Stromal cell of bone marrow (primary cell): Measurements from ENCODE around the gene MMRN1.

Source experiments
- DNase-seq: peaks from one replicate; pipeline ENCODE4 v3.0.0-alpha.2; 2012; ENCODE audit warnings: low read depth

The MMRN1 gene, protein sequence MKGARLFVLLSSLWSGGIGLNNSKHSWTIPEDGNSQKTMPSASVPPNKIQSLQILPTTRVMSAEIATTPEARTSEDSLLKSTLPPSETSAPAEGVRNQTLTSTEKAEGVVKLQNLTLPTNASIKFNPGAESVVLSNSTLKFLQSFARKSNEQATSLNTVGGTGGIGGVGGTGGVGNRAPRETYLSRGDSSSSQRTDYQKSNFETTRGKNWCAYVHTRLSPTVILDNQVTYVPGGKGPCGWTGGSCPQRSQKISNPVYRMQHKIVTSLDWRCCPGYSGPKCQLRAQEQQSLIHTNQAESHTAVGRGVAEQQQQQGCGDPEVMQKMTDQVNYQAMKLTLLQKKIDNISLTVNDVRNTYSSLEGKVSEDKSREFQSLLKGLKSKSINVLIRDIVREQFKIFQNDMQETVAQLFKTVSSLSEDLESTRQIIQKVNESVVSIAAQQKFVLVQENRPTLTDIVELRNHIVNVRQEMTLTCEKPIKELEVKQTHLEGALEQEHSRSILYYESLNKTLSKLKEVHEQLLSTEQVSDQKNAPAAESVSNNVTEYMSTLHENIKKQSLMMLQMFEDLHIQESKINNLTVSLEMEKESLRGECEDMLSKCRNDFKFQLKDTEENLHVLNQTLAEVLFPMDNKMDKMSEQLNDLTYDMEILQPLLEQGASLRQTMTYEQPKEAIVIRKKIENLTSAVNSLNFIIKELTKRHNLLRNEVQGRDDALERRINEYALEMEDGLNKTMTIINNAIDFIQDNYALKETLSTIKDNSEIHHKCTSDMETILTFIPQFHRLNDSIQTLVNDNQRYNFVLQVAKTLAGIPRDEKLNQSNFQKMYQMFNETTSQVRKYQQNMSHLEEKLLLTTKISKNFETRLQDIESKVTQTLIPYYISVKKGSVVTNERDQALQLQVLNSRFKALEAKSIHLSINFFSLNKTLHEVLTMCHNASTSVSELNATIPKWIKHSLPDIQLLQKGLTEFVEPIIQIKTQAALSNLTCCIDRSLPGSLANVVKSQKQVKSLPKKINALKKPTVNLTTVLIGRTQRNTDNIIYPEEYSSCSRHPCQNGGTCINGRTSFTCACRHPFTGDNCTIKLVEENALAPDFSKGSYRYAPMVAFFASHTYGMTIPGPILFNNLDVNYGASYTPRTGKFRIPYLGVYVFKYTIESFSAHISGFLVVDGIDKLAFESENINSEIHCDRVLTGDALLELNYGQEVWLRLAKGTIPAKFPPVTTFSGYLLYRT

GRCh38 chr4:89894649-89895550, at the start of gene MMRN1:
Gene MMRN1 (plus strand): TSS chr4:89894854. CDS start chr4:89894972, 118 bp downstream.
- DNase-seq = no peak

- no peak for DNase-seq
Observed at GRCh38 chr4:89847571-89848325, 46.9 kb upstream of the MMRN1 start.

GRCh38 chr4:89855236-89855635, 39.4 kb upstream of the MMRN1 start:
- DNase-seq = no peak

GRCh38 chr4:89860971-89861370, 33.7 kb upstream of the MMRN1 start:
- DNase-seq = no peak

- DNase-seq = no peak
Observed at GRCh38 chr4:89863533-89863932, 31.1 kb upstream of the MMRN1 start.

- DNase-seq = no peak
Observed at GRCh38 chr4:89868276-89868675, 26.4 kb upstream of the MMRN1 start.

DNA sequence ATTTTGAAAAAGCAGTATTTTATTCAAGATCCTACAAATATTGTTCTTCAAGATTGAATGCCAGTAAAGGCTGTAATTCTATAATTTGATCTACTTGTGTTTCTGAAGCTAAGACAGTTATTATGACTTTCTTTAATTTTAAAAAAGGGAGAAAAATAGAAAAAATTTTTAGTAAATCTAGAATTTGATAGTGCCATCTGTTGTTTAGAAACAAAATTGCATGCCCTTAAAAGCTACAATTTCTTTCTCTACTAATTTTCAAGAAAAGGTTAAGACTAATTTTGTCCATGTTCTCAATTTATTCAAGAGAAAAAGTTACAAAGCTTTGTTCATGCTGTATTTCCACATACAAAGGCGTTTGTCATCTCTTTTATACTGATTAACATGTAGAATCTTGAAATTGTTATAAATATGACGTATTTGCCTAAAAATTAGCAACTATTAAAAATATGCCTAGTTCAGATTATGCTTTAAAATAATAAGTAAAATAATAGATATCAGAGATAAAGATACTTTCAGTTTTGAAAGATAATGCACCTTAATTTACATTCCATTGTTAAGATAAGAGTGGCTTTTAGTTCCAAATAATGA, 25.6 kb upstream of the MMRN1 start:
- no peak for DNase-seq

DNA sequence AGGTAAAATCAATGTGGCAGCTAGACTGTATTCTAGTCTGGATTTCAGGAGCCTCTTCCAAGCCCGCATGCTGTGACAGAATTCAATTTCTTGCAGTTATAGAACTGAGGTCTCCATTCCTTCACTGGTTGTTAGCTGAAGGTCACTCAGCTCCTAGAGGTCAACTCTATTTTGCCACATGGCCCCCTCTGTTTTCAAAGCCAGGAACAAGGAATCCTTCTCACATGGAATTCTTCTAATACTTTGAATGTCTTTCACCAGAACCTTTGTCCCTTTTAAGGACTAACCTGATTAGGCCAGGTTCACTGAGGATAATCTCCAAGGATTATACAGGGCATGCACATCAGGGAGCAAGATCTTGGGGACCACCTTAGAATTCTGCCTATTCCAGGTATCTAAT, 23.4 kb upstream of the MMRN1 start:
- no peak for DNase-seq

DNA sequence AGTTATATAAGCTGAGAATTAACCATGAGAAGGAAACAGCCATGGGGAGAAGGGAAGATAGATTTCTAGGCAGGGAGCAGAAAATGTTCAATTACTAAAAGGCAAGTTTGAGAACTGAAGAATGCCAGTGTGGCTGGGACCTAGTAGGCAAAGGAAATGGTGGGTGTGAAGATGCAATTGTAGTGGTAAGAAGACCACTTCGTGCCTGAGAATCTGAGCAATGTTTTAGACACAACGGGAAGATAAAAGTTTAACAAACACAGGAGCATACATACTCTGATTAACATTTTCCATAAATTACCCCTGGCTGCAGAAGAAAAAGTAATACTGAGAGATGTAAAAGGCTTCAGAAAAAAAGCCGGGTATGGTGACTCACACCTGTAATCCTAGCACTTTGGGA, 18.1 kb upstream of the MMRN1 start:
- DNase-seq = no peak

DNA sequence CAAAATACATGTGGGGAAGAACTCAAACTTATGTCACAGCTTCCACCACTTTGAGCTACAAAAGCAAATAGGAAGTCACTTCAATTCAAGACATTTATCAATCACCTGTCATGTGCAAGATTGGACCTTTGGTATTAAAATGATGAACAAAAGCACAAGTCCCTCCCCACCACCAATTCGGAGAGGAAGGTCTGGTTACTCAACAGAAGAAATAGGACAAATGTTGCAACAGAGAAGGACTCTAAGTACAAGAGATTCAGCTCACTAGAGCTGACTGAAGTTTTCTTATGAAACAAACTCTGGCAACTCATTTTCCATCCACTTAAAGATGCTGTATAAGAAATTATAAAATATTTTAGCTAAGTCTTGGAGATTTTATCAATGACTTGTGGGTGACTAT, 16.0 kb upstream of the MMRN1 start:
- no peak for DNase-seq

GRCh38 chr4:89879215-89879614, 15.4 kb upstream of the MMRN1 start:
- no peak for DNase-seq

DNA sequence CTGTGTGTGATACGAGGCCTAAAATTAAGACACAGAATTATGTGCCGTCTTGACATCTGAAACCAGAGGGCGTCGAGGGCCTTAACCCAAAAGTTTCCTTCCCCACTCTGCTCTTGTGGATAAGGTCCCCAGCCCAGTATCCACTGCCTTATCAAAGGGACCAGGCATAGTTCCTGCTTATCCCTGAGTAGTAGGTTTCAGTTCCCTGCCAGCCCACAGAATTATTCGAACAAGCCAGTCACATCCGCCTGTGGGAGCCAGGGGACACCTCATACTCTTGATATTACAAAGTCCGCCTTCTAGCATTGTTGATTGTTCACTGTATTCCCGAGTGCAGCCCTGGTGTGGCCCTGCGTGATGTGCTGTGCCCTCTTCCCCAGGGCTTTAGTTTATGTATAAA, 5.4 kb upstream of the MMRN1 start:
- DNase-seq = no peak

- no peak for DNase-seq
Observed at GRCh38 chr4:89897867-89898266, 3.2 kb downstream of the MMRN1 start.

DNA sequence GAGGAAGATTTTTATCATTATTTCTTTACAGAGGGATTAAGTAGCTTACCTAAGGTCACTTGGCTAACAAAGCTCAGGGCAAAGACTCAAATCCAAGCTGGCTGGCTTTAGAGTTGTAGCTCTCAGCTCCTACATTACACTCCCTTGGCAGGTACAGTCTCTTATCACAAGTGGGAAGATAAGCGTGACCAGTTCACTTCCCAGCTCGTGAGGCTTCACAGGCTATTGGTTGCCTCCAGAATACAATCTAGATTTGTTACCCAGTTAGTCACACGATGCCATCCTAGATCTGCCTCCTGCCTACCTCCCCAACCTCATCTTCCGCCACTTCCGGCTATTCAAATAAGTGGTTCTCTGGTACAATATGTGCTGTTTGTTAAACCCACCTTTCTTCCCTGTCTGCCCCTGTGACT, 3.7 kb downstream of the MMRN1 start:
- no peak for DNase-seq

- no peak for DNase-seq
Observed at GRCh38 chr4:89899152-89899551, 4.5 kb downstream of the MMRN1 start.

DNA sequence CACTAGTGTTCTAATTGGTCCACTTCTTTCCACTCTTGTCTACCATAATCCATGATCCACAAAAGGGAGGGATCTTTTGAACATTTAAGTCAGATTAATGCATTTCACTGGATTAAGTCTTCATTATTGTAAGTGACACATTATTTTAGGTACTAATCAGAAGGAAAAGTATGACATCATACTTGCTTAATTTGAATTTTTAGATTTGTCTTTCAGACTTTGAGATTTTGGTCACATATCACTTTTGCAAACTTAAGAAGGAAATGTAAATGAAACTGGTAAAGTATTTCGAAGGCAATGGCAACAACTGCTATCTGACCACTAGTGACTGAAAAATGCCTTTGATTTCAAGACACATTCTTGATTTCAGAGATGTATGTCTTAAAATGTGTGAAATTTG, 5.2 kb downstream of the MMRN1 start:
- no peak for DNase-seq

GRCh38 chr4:89901808-89902431, 7.3 kb downstream of the MMRN1 start:
- DNase-seq = peak; percentile 24

- no peak for DNase-seq
Observed at GRCh38 chr4:89904524-89904923, 9.9 kb downstream of the MMRN1 start.

- DNase-seq = no peak
Observed at GRCh38 chr4:89906316-89906715, 11.7 kb downstream of the MMRN1 start.
